ENCODE data around the gene HARS2.
"Not testable (repeated sequence)": the region's sequence is repeated elsewhere in the genome, so short reads cannot be mapped to it uniquely, and the experiment has no call there.

The HARS2 gene

DNA sequence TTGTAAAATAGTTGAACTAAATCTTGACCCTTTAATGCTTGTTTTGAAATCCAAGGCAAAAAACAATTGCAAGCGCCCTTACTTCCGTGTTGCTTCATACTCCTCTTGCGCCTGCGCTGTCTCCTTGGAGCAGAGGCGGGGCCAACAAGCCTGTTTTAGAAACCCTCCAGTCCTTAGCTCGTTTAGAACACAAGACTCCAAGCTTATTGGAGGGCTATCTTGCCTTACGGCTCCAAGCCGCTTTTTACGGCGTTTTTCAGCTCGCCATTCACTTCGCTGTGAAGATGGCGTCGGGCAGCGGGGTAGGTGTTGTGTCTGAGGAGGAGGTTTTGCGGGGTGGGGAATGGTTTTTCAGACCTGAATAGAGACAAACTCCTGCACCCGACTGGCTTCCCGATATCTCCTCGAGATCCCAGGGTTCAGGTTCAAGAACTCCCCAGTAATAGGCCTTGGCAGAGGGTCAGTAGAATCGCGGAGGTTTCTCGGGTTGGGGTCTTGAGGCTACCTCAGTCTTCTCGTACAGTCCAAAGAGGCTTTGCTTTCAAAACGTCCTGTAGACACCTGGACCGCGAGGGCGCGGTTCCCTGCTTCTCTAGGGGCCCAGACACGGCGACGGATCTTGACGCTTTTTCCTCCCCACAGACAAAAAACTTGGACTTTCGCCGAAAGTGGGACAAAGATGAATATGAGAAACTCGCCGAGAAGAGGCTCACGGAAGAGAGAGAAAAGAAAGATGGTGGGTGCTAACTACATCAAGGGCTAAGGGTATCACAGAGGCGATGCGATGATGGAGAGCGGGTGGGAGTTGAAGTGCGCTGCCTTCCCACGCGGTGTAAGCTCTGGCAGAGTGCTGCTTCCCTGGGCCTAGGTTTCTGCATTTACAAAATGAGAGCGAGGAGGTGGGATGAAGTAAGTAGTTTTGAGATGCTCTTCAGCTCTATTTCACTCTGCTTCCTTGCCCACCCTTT lies 9.2 kb downstream of the HARS2 start, which contains the start of gene ZMAT2:
TSS of gene ZMAT2 (plus strand) at position 271 of the 968 bp plus-strand sequence. CDS start at position 285, 14 bp downstream.
- DNase-seq: peak; percentile 99

GRCh38 chr5:140707812-140708211 lies 16.6 kb downstream of the HARS2 start:
- no peak for DNase-seq

- DNase-seq: not testable (repeated sequence)
These were observed 17.5 kb downstream of the HARS2 start for GRCh38 chr5:140708787-140709186.

GRCh38 chr5:140710899-140711552 lies 19.8 kb downstream of the HARS2 start:
- peak; percentile 79 for DNase-seq

DNA sequence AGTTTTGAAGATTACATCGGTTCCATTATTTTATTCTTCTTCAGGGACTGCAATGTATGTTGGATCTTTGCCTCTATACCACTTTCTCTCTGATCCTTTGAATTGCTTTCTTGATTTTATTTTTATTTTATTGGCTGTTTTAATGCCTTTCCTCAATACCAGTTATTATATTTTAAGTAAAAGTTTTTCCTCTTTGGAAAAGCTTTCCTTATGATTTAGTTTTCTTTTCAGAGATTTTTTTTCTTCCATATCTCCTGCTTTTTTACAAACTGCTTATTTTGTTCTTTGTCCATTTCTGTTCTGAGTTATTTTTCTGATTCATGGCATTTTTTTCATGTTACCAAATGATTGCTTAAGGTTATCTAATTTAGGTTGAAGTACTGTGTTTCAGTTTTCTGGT lies 20.5 kb downstream of the HARS2 start:
- DNase-seq: no peak

DNA sequence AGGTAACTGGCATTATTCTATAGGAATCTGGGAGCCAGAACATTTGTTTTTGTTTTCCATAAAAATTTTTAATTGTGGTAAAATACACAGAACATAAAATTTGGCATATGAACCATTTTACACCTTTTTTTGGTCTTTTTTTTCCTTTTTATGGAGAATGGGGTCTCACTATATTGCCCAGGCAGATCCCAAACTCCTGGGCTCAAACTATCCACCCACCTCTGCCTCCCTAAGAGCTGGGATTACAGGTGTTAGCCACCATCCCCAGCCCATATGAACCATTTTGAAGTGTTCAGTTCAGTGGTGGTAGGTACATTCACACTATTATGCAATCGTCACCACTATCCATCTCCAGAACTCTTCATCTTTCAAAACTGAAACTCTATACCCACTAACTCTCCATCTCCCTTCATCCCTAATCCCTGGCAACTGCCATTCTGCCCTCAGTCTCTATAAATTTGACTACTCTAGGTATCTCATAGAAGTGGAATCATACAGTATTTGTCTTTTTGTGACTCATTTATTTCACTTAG lies 22.4 kb downstream of the HARS2 start:
- no peak for DNase-seq

DNA sequence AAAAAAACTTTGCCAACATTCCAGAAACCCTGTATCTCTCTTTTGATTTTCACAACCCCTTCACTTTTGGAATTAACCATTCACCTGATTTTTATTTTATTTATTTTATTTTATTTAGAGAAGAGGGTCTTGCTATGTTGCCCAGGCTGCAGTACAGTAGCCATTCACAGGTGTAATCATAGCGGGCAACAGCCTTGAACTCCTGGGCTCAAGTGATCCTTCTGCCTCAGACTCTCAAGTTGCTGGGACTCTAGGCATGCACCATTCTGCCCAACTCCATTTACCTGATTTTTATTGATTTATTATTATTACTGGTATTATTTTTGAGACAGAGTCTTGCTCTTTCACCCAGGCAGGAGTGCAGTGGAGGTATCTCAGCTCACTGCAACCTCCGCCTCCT lies 25.0 kb downstream of the HARS2 start:
- DNase-seq: not testable (repeated sequence)

DNA sequence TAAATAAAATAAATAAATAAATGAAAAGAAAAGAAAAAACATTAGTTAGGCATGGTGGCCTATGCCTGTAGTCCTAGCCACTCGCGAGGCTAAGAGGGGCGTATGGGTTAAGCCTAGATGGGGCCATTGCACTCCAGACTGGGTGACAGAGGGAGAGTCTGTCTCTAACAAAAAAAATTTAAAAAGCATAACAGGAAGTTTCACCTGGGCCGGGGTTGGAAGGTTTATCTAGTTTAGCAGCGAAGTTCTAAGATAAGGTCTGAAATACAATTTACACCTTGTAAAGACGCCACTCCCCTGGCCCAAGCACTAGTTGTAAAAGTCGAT lies 27.0 kb downstream of the HARS2 start:
- no peak for DNase-seq

GRCh38 chr5:140720738-140721137 lies 29.5 kb downstream of the HARS2 start:
- DNase-seq: not testable (repeated sequence)

DNA sequence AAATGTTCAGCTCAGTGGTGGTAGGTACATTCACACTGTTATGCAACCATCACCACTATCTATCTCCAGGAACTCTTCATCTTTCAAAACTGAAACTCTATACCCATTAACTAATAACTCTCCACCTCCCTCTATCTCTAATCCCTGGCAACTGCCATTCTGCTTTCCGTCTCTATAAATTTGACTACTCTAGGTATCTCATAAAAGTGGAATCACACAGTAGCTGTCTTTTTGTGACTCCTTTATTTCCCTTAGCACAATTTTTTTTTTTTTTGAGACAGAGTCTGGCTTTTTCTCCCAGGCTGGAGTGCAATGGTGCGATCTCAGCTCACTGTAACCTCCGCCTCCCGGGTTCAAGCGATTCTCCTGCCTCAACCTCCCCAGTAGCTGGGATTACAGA lies 30.1 kb downstream of the HARS2 start:
- DNase-seq: not testable (repeated sequence)

- DNase-seq: peak; percentile 17
These were observed 34.7 kb downstream of the HARS2 start for GRCh38 chr5:140725799-140726471.

DNA sequence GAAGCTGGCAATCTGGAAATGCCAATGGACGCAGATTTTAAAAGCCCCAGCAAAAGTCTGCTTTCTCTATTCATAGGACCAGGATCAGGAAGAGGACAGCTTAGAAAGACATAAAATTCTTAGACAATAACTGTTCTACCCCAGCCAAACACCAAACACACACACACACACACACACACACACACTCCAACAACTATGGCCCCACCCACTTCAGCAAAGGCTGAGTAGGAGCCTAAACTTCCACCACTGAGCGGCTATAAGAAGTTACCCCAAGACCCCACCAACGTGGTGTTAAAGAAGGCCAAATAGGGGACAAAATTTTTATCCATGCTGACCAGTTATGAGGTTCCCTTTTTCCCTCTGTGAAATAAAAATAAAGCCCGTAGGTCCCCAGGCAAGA lies 41.8 kb downstream of the HARS2 start:
- DNase-seq: no peak

- no peak for DNase-seq
These were observed 43.1 kb downstream of the HARS2 start for GRCh38 chr5:140734354-140734753.

- DNase-seq: no peak
These were observed 46.2 kb downstream of the HARS2 start for GRCh38 chr5:140737486-140737885.

DNA sequence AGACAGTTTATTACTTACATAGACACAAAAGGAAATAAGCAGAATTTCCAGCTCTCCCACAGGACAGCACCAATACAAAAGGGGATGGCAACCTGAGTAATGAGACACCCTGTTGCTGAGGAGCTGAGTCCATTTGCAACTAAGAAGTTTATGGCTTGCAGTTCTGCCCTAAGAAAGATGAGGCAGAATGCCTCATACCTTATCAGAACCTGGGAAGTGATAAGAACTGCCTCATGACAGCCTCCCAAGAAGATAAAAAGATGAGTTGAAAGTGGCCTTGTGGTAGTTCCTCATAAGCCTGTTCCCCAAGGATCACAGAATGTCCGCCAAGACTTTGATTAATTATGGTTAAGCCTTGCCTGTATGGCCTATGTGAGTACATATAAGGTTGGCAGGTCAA lies 50.7 kb downstream of the HARS2 start:
- DNase-seq: no peak
